H1 (cell line): ENCODE measurements around the gene PRPF31. TPM values are rescaled to one million over a fixed set of nuclear protein-coding genes. Genes with fewer than 3 reads are reported as not detected.

Experiments used
- CTCF ChIA-PET: fragments of 300-600 bp; sonication (Branson Sonifier 250); formaldehyde crosslinking; loops from one replicate; lab custom pipeline; 2021; ENCODE audit not compliant: partially characterized antibody; lab: Charles Lee
- POLR2A ChIA-PET: fragments of 300-600 bp; sonication (Branson Sonifier 250); formaldehyde crosslinking; loops from one replicate; lab custom pipeline; 2021; ENCODE audit warnings: inconsistent platforms; ENCODE audit not compliant: partially characterized antibody; lab: Charles Lee
- DNase-seq, 2 experiments: peaks; one replicate each; pipeline versions ENCODE4 v3.0.0 to v3.0.0-alpha.2; 2010 to 2022; ENCODE audit warnings: low spot score in 2 of 2, low read depth in 1 of 2, mixed read lengths in 1 of 2
- FAIRE-seq: peaks from 2 replicates; lab custom pipeline; 2011; peaks lifted over from hg19 to GRCh38; lab: Jason Lieb, UNC
- H2AFZ ChIP-seq: 2 replicates; pipeline ENCODE4 v1.8.1; 2012; ENCODE audit warnings: low read length, inconsistent platforms
- H2AK5ac ChIP-seq: 2 replicates; pipeline ENCODE4 v1.6.1; 2013; ENCODE audit warnings: low read depth, low read length
- H2BK120ac ChIP-seq: replicated peaks from 2 replicates; pipeline ENCODE3; 2013; ENCODE audit warnings: low read depth, low read length, inconsistent platforms
- H2BK12ac ChIP-seq: 2 replicates; pipeline ENCODE4 v1.6.1; 2013; ENCODE audit warnings: low read depth, low read length
- H2BK15ac ChIP-seq: 2 replicates; pipeline ENCODE4 v1.6.1; 2013; ENCODE audit warnings: low read length
- H2BK20ac ChIP-seq: 2 replicates; pipeline ENCODE4 v1.6.1; 2013; ENCODE audit warnings: low read length
- H2BK5ac ChIP-seq: 2 replicates; pipeline ENCODE4 v1.6.1; 2013; ENCODE audit warnings: low read depth, low read length
- H3K14ac ChIP-seq: 2 replicates; pipeline ENCODE4 v1.6.1; 2013; ENCODE audit warnings: inconsistent platforms; ENCODE audit not compliant: insufficient read length
- H3K18ac ChIP-seq: 2 replicates; pipeline ENCODE4 v1.6.1; 2013; ENCODE audit warnings: low read length; ENCODE audit errors: extremely low read depth
- H3K23ac ChIP-seq: 2 replicates; pipeline ENCODE4 v1.6.1; 2013; ENCODE audit warnings: inconsistent platforms; ENCODE audit not compliant: insufficient read length
- H3K23me2 ChIP-seq: 2 replicates; pipeline ENCODE4 v1.6.1; 2013; ENCODE audit warnings: low read depth, low read length
- H3K27ac ChIP-seq: 2 replicates; pipeline ENCODE4 v1.6.1; 2011; ENCODE audit warnings: low read depth, low read length, inconsistent platforms
- H3K27me3 ChIP-seq, 4 experiments: replicated peaks in 1 of 4; 1 replicate in 1 of 4; 2 replicates in 3 of 4; pipeline versions ENCODE4 v1.6.1 to v1.8.1; 2011 to 2013; ENCODE audit warnings: low read length in 3 of 4, mild to moderate bottlenecking in 3 of 4, inconsistent platforms in 2 of 4, mixed read lengths in 2 of 4, moderate library complexity in 1 of 4; ENCODE audit not compliant: control insufficient read depth in 3 of 4, insufficient read depth in 3 of 4; ENCODE audit errors: extremely low read depth in 1 of 4
- H3K36me3 ChIP-seq, 4 experiments: 2 replicates each; pipeline versions ENCODE4 v1.6.1 to v1.8.1; 2011 to 2013; ENCODE audit warnings: mild to moderate bottlenecking in 4 of 4, low read length in 3 of 4, moderate library complexity in 2 of 4, control low read depth in 1 of 4, inconsistent platforms in 1 of 4; ENCODE audit not compliant: insufficient read depth in 4 of 4, control insufficient read depth in 2 of 4
- H3K4ac ChIP-seq: replicated peaks from 2 replicates; pipeline ENCODE3; 2013; ENCODE audit warnings: low read length, low read depth, mixed read lengths, inconsistent platforms; ENCODE audit not compliant: insufficient read length
- H3K4me1 ChIP-seq, 4 experiments: replicated peaks in 1 of 4; 1 replicate in 1 of 4; 2 replicates in 3 of 4; pipeline versions ENCODE4 v1.6.1 to v1.8.1; 2011 to 2013; ENCODE audit warnings: low read length in 3 of 4, inconsistent platforms in 2 of 4, mixed read lengths in 1 of 4; ENCODE audit not compliant: insufficient read depth in 4 of 4, control insufficient read depth in 3 of 4
- H3K4me2 ChIP-seq, 2 experiments: 2 replicates each; pipeline versions ENCODE4 v1.6.1 to v1.8.1; 2011 to 2013; ENCODE audit warnings: low read depth in 2 of 2, low read length in 2 of 2, control low read depth in 1 of 2, inconsistent platforms in 1 of 2, mild to moderate bottlenecking in 1 of 2; ENCODE audit not compliant: insufficient read depth in 1 of 2
- H3K4me3 ChIP-seq, 4 experiments: fragments of 200-600, 300-600 bp in 1 of 4; sonication (generic), shearing (Covaris generic), sonication (Bioruptor Twin) in 1 of 4; 2 replicates each; pipeline versions ENCODE4 v1.5.1 to v1.8.1; 2011 to 2016; ENCODE audit warnings: low read length in 4 of 4, low read depth in 3 of 4, control low read depth in 2 of 4, inconsistent platforms in 2 of 4, mild to moderate bottlenecking in 2 of 4, mixed read lengths in 1 of 4, moderate library complexity in 1 of 4; ENCODE audit not compliant: insufficient read depth in 2 of 4; ENCODE audit errors: extremely low read depth in 1 of 4
- H3K56ac ChIP-seq: replicated peaks from 2 replicates; pipeline ENCODE3; 2013; ENCODE audit warnings: low read depth, mild to moderate bottlenecking, mixed read lengths, low read length, inconsistent platforms; ENCODE audit not compliant: insufficient read length
- H3K79me1 ChIP-seq: 2 replicates; pipeline ENCODE4 v1.6.1; 2013; ENCODE audit warnings: low read depth, low read length, control low read depth
- H3K79me2 ChIP-seq, 2 experiments: 2 replicates each; pipeline versions ENCODE4 v1.6.1 to v1.8.1; 2012 to 2013; ENCODE audit warnings: low read length in 2 of 2, mild to moderate bottlenecking in 2 of 2, inconsistent platforms in 1 of 2; ENCODE audit not compliant: insufficient read depth in 2 of 2, control insufficient read depth in 1 of 2
- H3K9ac ChIP-seq, 4 experiments: replicated peaks in 1 of 4; 1 replicate in 1 of 4; 2 replicates in 3 of 4; pipeline versions ENCODE4 v1.6.1 to v1.8.1; 2011 to 2013; ENCODE audit warnings: low read depth in 3 of 4, low read length in 3 of 4, control low read depth in 2 of 4, mild to moderate bottlenecking in 2 of 4, moderate library complexity in 2 of 4, inconsistent platforms in 1 of 4; ENCODE audit errors: extremely low read depth in 1 of 4
- H3K9me3 ChIP-seq, 2 experiments: 2 replicates each; pipeline versions ENCODE4 v1.6.1 to v1.8.1; 2012 to 2013; ENCODE audit warnings: mild to moderate bottlenecking in 2 of 2, moderate library complexity in 2 of 2, control low read depth in 1 of 2, inconsistent platforms in 1 of 2, low read depth in 1 of 2, low read length in 1 of 2, mixed read lengths in 1 of 2; ENCODE audit not compliant: insufficient read depth in 2 of 2
- H4K20me1 ChIP-seq, 2 experiments: replicated peaks in 1 of 2; 2 replicates each; pipeline versions ENCODE3 to v1.8.1; 2011 to 2013; ENCODE audit warnings: inconsistent platforms in 2 of 2, low read length in 2 of 2, mild to moderate bottlenecking in 1 of 2; ENCODE audit not compliant: insufficient read depth in 2 of 2, control insufficient read depth in 1 of 2
- H4K5ac ChIP-seq: 2 replicates; pipeline ENCODE4 v1.6.1; 2013; ENCODE audit warnings: low read length, low read depth, mixed read lengths, inconsistent platforms; ENCODE audit not compliant: insufficient read length
- H4K8ac ChIP-seq: 2 replicates; pipeline ENCODE4 v1.8.0; 2013; ENCODE audit warnings: mild to moderate bottlenecking, moderate library complexity, low read length, inconsistent platforms; ENCODE audit not compliant: insufficient read depth; ENCODE audit errors: extremely low read depth
- H4K91ac ChIP-seq: replicated peaks from 2 replicates; pipeline ENCODE3; 2013; ENCODE audit warnings: low read length, mixed read lengths, inconsistent platforms; ENCODE audit not compliant: insufficient read length
- CTCF ChIP-seq, 3 experiments: IDR thresholded peaks; 1 replicate in 2 of 3; 2 replicates in 1 of 3; pipeline versions ENCODE4 v1.5.1 to v1.6.1; 2011; ENCODE audit warnings: low read length in 3 of 3, mild to moderate bottlenecking in 3 of 3, inconsistent platforms in 2 of 3, low read depth in 1 of 3, moderate library complexity in 1 of 3; ENCODE audit not compliant: insufficient read depth in 1 of 3; ENCODE audit errors: control extremely low read depth in 1 of 3
- GTF2F1 ChIP-seq: IDR thresholded peaks from 2 replicates; pipeline ENCODE4 v1.6.1; 2012; ENCODE audit warnings: low read depth, low read length, improper control_type of control experiment, borderline replicate concordance
- POLR2A ChIP-seq, 2 experiments: IDR thresholded peaks; 1 replicate in 1 of 2; 2 replicates in 1 of 2; pipeline ENCODE4 v1.6.1; 2011; ENCODE audit warnings: low read depth in 2 of 2, low read length in 2 of 2, mild to moderate bottlenecking in 2 of 2; ENCODE audit errors: control extremely low read depth in 1 of 2
- RAD21 ChIP-seq, 2 experiments: IDR thresholded peaks in 1 of 2; conservative IDR thresholded peaks in 1 of 2; 2 replicates each; pipeline ENCODE4 v1.6.1; 2011; ENCODE audit warnings: low read depth in 2 of 2, low read length in 2 of 2, improper control_type of control experiment in 1 of 2, inconsistent platforms in 1 of 2, mild to moderate bottlenecking in 1 of 2, moderate library complexity in 1 of 2
- WGBS, 2 experiments: shearing (Covaris generic) in 1 of 2; methylation state at CpG; one replicate each; pipeline versions ENCODE4 v1.1.6 to v1.1.7; 2013 to 2015; ENCODE audit warnings: low lambda C conversion rate in 2 of 2, mixed read lengths in 2 of 2, inconsistent platforms in 1 of 2, low coverage in 1 of 2, missing lambda C conversion rate in 1 of 2; ENCODE audit not compliant: insufficient replicate concordance in 2 of 2, insufficient coverage in 1 of 2, insufficient read length in 1 of 2; ENCODE audit errors: extremely low coverage in 1 of 2, missing lambda C conversion rate in 1 of 2; 5-methylcytosine and 5-hydroxymethylcytosine counted together
- polyA plus RNA-seq, 7 experiments: library from polyadenylated mRNA; depleted of rRNA in 3 of 7; stranded (reverse) in 5 of 7; unstranded in 2 of 7; fragments of >200 nt in 5 of 7; fragments of 200-250 nt in 2 of 7; gene quantifications; 1 replicate in 5 of 7; 2 replicates in 1 of 7; 4 replicates in 1 of 7; pipeline versions ENCODE4 v1.2.1 to v1.2.3, GENCODE V29; 2011 to 2013; ENCODE audit warnings: missing spikeins in 2 of 7, mixed read lengths in 2 of 7
- total RNA-seq: library from RNA; stranded (reverse); fragmentation: NEBNext Ultra II Directional; extraction: Animal tissue kit (Norgen Biotek cat#: 25700); gene quantifications from 2 replicates; pipeline ENCODE4 v1.2.1, GENCODE V29; 2021

PRPF31 gene
- total and polyA plus RNA-seq, 2 of the 8 experiments (the other 6 are each of a cell fraction or from before 2014, with no cell fraction given), result 51.1 to 97.4 TPM

GRCh38 chr19:54155694-54156093 lies 40.1 kb downstream of the PRPF31 start:
- Histone ChIP-seq H3K23ac (no peak overlapping the region), H3K27ac (no peak overlapping the region), H3K4me2 (no peak overlapping the region), H2BK20ac (no peak overlapping the region), H3K18ac (no peak overlapping the region), H3K4me3 (no peak overlapping the region), H4K91ac (no peak overlapping the region), H3K79me1 (peaks cover 7% of the 10 kb centered on the region), H2BK120ac (no peak overlapping the region), H3K9me3 (no peaks in the 10 kb centered on the region), H2AFZ (no peak overlapping the region), H4K5ac (no peak overlapping the region), H3K4me1 (peaks cover 0 to 12% (median 7%) of the 10 kb centered on the region in 4 experiments; a peak in 6 of 7 replicates), H2BK12ac (no peak overlapping the region), H2AK5ac (no peak overlapping the region), H3K23me2 (peaks cover 12% of the 10 kb centered on the region), H4K8ac (no peak overlapping the region), H3K9ac (no peak overlapping the region), H3K14ac (no peak overlapping the region), H3K79me2 (no peaks in the 10 kb centered on the region), H3K4ac (no peak overlapping the region), H3K36me3 (peaks cover 25 to 55% (median 49%) of the 10 kb centered on the region in 4 experiments), H3K27me3 (no peaks in the 10 kb centered on the region), H2BK5ac (no peak overlapping the region), H2BK15ac (no peak overlapping the region), H3K56ac (no peak overlapping the region), H4K20me1 (peaks cover 9 to 19% of the 10 kb centered on the region in 2 experiments)
- DNase-seq (no peak), FAIRE-seq (no peak)
- TF ChIP-seq GTF2F1, result no peak
- TF ChIP-seq CTCF (IDR thresholded peaks at IDR 0.05; ENCODE audit: control extremely low read depth in 1 of 3, insufficient read depth in 1 of 3, low read depth in 1 of 3, low read length in 3 of 3), result peak; percentile 27 to 47 (median 29)
- peak in 1 of 2 experiments; percentile 9; a peak in 2 of 4 replicates for TF ChIP-seq RAD21 (IDR thresholded peaks at IDR 0.05 in 1 of 2, conservative IDR thresholded peaks at IDR 0.05 in 1 of 2; ENCODE audit: low read depth in 2 of 2, low read length in 2 of 2)
- 0 out of 3 replicates have a peak, but pooled peaks of 1 of the 2 experiments have one; percentile 16 for TF ChIP-seq POLR2A (IDR thresholded peaks at IDR 0.05; ENCODE audit: control extremely low read depth in 1 of 2, low read depth in 2 of 2, low read length in 2 of 2)
- ChIA-PET POLR2A (interaction anchor here (0.8 to 14.8 kb wide), 10 partner anchors 7 to 47 kb away, joined by 3 to 348 read pairs (median 5); partner anchors contain the start of genes CNOT3, PRPF31 and TFPT), CTCF (interaction anchor here (0.8 to 1.9 kb wide), 7 partner anchors 16 to 309 kb away, joined by 3 to 10 read pairs (median 3); partner anchors contain the start of gene CNOT3)
- 91% methylated on average over 13 of the region's 19 CpGs; no CpG with 5 or more reads in 1 of the 2 experiments for WGBS, 2 experiments
